ENCODE results near the gene SYNE2. TPM values are rescaled to one million over a fixed set of nuclear protein-coding genes. Genes with fewer than 3 reads are reported as not detected.

Gene SYNE2
- total RNA-seq, 2 donors from 2014 or later, result 147 to 153 TPM

DNA sequence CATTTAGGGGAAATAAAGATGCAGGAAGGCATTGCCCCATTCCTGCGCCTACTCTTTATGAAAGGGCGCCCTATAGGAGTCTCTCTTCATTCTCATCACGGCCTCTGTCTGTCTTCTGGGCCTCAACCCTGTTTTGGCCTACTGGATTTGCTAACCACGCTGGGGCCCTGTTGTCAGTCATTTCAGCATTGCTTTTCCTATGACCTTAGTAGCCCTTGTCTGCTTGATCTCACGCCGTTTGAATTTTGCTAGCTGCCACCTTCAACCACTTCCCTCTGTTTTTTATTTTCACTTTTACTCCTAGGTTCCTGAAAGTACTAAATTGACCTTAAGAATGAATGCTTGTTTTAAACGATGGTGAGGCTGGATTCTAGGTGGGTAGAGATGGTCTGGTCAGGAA, 139.0 kb downstream of the SYNE2 start:
- no peaks in the 10 kb centered on the region for H3K36me3 ChIP-seq

DNA sequence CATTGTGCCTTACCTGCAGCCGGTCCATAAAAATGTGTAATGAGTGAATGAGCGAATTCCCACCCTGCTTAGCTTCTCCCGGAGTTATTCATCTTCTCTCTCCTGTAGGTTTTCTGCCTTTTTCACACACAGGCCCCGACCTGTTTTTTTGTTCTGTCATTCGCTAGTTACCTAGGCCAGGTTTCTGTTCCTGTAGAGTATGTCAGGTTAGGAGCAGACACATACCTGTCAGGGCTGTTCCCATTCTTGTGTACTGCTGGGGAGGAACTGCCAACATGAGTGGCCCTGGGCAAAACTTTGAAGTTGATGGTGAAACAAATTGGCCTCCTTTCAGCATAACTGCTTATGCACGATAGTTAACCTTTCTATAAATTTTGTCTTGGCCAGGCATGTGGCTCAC, 140.1 kb downstream of the SYNE2 start:
- Histone ChIP-seq H3K9me3 (no peaks in the 10 kb centered on the region), H3K4me1 (no peaks in the 10 kb centered on the region), H3K9ac (ENCODE audit: low read depth in 2 of 2, low read length in 2 of 2) (no peak overlapping the region), H3K4me3 (no peak overlapping the region), H3K27ac (no peak overlapping the region), H3K27me3 (no peaks in the 10 kb centered on the region), H3K36me3 (no peaks in the 10 kb centered on the region)
- TF ChIP-seq, protein P1, sequence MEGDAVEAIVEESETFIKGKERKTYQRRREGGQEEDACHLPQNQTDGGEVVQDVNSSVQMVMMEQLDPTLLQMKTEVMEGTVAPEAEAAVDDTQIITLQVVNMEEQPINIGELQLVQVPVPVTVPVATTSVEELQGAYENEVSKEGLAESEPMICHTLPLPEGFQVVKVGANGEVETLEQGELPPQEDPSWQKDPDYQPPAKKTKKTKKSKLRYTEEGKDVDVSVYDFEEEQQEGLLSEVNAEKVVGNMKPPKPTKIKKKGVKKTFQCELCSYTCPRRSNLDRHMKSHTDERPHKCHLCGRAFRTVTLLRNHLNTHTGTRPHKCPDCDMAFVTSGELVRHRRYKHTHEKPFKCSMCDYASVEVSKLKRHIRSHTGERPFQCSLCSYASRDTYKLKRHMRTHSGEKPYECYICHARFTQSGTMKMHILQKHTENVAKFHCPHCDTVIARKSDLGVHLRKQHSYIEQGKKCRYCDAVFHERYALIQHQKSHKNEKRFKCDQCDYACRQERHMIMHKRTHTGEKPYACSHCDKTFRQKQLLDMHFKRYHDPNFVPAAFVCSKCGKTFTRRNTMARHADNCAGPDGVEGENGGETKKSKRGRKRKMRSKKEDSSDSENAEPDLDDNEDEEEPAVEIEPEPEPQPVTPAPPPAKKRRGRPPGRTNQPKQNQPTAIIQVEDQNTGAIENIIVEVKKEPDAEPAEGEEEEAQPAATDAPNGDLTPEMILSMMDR (IDR thresholded peaks at IDR 0.05), result no peak
- intact Hi-C loops (cut with DNase I), result no loop called here
- no peak for DNase-seq

More for the DNA sequence above, 139.0 kb downstream of the SYNE2 start:
- H3K9ac ChIP-seq (ENCODE audit: low read depth in 2 of 2, low read length in 2 of 2), result no peak overlapping the region
- no peaks in the 10 kb centered on the region for H3K27me3 ChIP-seq
- DNase-seq, result no peak
- no peaks in the 10 kb centered on the region for H3K9me3 ChIP-seq
- H3K4me1 ChIP-seq, result no peaks in the 10 kb centered on the region
- H3K4me3 ChIP-seq, result no peak overlapping the region
- no peak overlapping the region for H3K27ac ChIP-seq
- intact Hi-C loops (cut with DNase I), result no loop called here
- TF ChIP-seq, protein P1 (IDR thresholded peaks at IDR 0.05), result no peak

DNA sequence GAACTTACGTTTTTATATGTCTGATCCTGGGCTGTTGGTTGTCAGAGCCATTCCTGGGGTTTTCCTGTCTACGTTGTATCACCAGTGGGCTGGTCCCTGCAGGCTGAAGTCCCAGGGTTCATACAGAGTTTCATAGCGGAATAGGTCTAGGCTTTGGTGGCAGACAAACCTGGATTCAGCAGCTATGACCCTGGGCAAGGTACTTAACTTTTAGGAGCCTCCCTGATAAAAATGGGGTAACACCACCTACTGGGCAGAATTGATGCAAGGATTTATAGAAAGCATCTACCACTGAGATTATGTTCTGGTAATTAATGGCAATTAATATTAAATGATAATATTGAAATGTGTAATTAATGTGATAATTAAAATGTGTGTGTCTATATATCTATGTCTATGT, 141.2 kb downstream of the SYNE2 start:
- Histone ChIP-seq H3K27ac (no peak overlapping the region), H3K27me3 (no peaks in the 10 kb centered on the region), H3K4me3 (no peak overlapping the region), H3K36me3 (no peaks in the 10 kb centered on the region), H3K9ac (ENCODE audit: low read depth in 2 of 2, low read length in 2 of 2) (no peak overlapping the region), H3K4me1 (no peaks in the 10 kb centered on the region), H3K9me3 (no peaks in the 10 kb centered on the region)
- TF ChIP-seq, protein P1 (IDR thresholded peaks at IDR 0.05), result no peak
- intact Hi-C loops (cut with DNase I), result no loop called here
- DNase-seq, result no peak

DNA sequence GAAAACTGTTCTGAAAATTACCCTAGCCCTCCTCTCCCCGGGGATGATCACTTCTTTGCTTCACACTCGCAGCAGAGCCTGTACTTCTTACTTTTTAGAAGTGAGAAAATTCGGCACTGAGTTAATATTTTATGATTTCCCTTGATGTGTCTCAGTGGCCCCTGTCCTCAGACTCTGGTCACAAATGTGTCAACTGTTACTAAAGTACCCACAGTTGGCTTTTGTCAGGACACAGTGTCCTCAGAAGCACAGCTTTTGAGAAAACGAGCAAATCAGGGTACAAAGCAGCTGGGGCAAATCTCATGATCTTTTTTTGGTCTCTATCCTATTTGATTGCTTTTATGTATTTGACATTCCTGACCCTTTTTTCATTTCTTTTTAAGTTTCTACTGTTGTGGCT, 142.5 kb downstream of the SYNE2 start:
- TF ChIP-seq, protein P1 (IDR thresholded peaks at IDR 0.05), result no peak
- H3K4me3 ChIP-seq, result no peak overlapping the region
- DNase-seq, result no peak
- intact Hi-C loops (cut with DNase I), result no loop called here
- H3K27me3 ChIP-seq, result no peaks in the 10 kb centered on the region
- H3K36me3 ChIP-seq, result no peaks in the 10 kb centered on the region
- no peaks in the 10 kb centered on the region for H3K9me3 ChIP-seq
- H3K27ac ChIP-seq, result no peak overlapping the region
- H3K9ac ChIP-seq (ENCODE audit: low read depth in 2 of 2, low read length in 2 of 2), result no peak overlapping the region
- H3K4me1 ChIP-seq, result no peaks in the 10 kb centered on the region

DNA sequence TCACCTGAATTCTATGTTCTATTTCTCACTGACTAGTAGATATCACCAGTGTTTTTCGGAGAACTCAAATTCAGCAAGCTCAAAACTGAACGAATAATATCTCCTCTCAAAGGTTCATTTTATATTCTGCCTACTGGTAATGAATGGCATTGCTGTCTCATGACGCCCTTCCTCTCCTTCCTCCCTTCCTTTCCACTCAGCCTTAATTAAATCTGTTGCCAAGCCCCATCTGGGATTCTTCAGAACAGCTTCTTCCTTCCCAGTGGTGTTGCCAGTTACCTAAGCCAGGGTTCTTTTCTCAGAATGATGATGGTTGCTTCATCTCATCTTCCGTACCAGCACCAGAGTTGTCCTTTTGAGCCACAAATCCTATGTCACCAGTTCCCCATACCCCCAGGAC, 143.2 kb downstream of the SYNE2 start:
- H3K9me3 ChIP-seq, result no peaks in the 10 kb centered on the region
- H3K36me3 ChIP-seq, result no peaks in the 10 kb centered on the region
- no peak overlapping the region for H3K4me3 ChIP-seq
- TF ChIP-seq, protein P1 (IDR thresholded peaks at IDR 0.05), result no peak
- no peak for DNase-seq
- no peaks in the 10 kb centered on the region for H3K27me3 ChIP-seq
- H3K27ac ChIP-seq, result no peak overlapping the region
- intact Hi-C loops (cut with DNase I), result no loop called here
- no peak overlapping the region for H3K9ac ChIP-seq (ENCODE audit: low read depth in 2 of 2, low read length in 2 of 2)
- H3K4me1 ChIP-seq, result no peaks in the 10 kb centered on the region
